ENCODE measurements around the gene TBC1D5.

DNA sequence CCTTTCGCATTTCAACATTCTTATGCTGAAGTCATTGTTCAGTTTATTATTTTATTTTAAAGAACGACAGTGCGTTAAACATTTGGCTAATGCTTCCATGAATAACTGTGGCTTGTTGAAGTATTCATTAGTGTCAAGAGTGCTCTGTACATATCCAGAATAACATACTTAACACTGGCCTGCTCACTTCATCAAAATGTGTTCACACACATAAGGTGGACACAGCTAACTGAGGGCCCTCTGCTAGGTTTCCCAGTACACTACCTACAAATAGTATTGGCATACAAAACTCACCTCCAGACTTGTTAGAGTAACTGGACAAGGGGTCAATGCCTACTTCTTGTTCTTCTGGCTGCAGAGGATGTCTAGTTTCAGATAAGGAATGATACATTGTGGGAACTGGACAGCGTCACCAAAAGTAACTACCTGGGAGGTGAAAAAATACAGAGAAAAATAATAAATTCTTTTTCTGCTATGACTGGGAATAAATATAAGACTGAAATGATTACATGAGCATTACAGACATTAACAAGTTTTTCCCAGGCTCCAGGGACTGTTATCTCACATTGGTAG, 234.2 kb downstream of the TBC1D5 start:
- TF ChIP-seq CTCF (IDR thresholded peaks at IDR 0.05) (no peak), POLR2AphosphoS5 (IDR thresholded peaks at IDR 0.05) (no peak), POLR2A (IDR thresholded peaks at IDR 0.05) (no peak)

Measured in breast epithelium (tissue), 3 donors.